UCSD-AML1 (cell line): ENCODE measurements around the gene SPG7.

Source experiments
- DNase-seq: peaks from one replicate; lab custom pipeline; 2025; ENCODE audit not compliant: unreplicated experiment; lab: John Stamatoyannopoulos, UW

Gene SPG7

DNA sequence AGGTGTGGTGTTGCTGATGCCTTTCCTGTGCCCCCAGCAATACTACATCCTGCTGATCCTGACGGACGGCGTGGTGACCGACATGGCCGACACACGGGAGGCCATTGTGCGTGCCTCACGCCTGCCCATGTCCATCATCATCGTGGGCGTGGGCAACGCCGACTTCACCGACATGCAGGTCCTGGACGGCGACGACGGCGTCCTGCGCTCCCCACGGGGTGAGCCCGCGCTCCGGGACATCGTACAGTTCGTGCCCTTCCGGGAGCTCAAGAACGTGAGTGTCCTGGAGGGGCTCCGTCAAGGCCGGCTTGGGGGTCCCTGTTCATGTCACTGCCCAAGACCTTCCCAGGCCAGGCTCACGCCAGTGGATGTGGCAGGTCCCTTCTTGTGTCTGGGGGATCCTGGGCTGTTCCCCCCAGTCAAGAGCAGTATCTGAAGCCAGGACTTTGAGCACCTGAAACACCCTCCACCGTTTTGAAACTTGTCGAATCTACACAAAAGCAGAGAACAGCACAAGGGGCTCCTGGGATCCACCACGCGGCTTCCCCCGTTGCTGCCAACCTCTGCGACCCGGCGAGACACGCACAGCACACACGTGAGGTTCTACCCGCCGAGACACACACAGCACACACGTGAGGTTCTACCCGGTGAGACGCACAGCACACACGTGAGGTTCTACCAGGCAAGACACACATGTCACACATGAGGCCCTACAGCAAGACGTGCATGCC lies 87.3 kb downstream of the SPG7 start:
- DNase-seq, result no peak

GRCh38 chr16:89596061-89596689 lies 88.0 kb downstream of the SPG7 start:
- DNase-seq, result no peak

DNA sequence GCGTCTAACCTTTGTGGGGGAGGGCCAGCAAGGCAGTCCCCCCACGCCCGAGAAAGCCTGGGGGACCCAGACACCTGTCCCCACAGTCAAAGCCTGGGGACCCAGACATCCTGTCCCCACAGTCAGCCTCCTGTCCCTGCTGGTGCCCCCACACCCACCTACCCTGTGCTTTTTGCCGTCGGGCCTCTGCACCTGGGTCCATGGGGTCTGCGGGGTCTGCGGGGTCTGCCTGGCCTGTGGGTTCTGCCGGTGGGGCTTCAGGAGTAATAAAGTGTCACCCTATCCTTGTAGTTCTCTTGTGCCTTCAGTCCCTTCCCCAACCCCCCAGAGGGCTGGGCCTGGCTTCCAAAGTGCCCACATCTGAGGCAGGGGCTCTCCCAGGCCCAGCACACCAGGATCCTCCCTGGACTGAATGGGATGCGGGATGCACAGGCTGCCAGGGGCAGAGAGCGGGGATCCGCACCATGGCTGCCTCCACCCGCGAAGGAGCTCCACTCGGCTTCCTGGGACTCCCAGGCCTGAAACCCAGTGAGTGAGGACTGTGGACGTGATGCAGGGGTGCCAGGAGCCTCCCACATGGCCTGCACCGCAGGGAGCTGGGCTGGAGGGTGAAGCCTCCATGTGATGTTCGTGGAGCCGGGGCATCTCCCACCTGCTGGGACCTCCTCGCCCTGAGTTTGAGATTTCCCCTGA lies 88.9 kb downstream of the SPG7 start:
- no peak for DNase-seq

- no peak for DNase-seq
Observed at GRCh38 chr16:89598199-89598598, 90.0 kb downstream of the SPG7 start.

- DNase-seq, result peak; percentile 61
Observed at GRCh38 chr16:89599451-89599858, 91.3 kb downstream of the SPG7 start.

DNA sequence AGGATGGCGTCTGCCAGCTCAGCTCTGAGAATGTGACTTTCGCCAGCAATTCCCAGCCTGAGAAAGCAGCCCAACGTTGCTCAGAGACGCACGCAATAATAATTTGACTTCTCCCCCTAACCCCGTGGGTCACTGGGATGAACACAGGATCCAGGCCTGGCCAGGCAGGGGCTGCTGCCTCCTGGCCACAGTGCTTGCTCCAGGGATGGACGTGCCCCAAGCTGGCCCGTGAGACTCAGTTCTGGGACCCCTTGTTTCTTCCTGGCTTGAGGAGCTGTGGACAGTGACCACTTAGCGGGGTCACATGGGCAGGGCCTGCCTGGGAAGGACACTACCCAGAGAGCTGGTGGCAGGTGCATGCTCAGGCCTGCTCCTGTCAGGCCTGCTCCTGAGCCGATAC lies 91.7 kb downstream of the SPG7 start:
- no peak for DNase-seq

DNA sequence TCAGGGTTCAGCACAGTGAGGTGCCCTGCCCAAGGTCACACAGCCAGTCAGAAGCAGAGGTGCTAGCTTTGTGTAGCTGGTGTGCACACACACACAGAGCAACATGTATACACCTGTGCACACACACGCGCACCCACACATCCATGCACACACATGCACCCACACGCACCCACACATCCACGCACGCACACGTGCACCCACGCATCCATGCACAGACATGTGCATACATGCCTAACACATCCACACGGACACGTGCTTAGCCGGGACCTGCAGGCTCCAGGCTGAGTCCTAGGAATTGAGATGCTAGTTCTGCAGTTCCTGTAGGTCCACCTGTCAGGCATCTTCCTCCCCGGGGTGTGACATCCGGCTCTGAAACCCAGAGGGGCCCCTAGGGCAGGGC lies 92.2 kb downstream of the SPG7 start:
- no peak for DNase-seq

DNA sequence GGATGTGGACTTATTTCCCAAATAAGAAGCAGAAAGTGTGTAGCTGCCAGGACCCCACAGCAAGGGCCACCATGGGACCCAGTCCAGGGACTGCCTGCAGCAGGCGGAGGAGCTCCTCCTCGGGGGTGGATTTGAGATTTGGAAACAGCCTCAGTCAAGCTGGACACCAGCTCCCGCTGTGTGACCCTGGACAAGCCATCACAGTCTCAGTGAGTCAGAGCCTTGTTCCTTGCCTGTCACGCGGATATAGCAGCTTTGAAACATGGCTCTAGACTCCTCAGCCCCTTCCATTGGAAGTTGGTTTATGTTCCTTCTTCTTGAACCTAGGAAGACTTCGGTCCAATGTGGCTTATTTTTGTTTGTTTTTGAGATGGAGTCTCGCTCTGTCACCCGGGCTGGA lies 92.8 kb downstream of the SPG7 start:
- DNase-seq, result no peak

DNA sequence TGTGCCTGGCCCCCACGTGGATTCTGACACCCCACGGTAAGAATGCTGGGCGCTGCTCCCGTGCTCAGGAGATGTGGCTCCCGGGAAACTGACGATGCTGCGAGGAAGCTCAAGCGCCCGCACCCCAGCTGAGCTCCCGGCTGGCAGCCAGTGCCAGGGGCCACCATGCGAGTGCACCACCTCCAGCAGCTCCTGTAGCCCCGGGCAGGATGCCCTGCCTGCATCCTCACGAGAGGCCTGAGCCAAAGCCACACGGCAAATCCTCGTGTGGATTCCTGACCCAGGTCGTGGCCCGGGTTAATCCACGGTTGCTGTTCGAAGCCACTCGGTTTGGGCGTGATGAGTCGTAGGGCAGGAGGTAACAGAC lies 93.7 kb downstream of the SPG7 start:
- no peak for DNase-seq

GRCh38 chr16:89602273-89602951 lies 94.2 kb downstream of the SPG7 start:
- DNase-seq, result peak; percentile 68

GRCh38 chr16:89602952-89603590 lies 94.9 kb downstream of the SPG7 start:
- DNase-seq, result no peak

DNA sequence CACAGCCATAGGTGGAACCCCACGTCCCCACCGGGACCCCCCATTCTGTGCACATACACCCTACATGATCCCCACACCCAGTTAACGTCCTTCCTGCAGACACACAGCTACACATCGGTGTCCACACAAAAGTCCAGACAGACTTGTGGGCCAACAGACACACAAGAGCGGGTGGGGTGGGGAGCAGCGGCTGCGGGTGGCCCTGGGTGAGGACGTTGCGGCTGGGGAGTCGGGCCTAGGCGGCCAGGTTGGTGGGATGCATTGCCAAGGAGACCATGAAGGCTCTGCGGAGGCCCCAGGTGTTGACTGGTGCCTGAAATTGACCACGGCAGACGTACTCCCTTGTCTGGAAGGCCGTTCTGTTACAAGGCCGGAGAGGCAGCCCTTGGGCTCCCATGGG lies 96.6 kb downstream of the SPG7 start:
- DNase-seq, result no peak

DNA sequence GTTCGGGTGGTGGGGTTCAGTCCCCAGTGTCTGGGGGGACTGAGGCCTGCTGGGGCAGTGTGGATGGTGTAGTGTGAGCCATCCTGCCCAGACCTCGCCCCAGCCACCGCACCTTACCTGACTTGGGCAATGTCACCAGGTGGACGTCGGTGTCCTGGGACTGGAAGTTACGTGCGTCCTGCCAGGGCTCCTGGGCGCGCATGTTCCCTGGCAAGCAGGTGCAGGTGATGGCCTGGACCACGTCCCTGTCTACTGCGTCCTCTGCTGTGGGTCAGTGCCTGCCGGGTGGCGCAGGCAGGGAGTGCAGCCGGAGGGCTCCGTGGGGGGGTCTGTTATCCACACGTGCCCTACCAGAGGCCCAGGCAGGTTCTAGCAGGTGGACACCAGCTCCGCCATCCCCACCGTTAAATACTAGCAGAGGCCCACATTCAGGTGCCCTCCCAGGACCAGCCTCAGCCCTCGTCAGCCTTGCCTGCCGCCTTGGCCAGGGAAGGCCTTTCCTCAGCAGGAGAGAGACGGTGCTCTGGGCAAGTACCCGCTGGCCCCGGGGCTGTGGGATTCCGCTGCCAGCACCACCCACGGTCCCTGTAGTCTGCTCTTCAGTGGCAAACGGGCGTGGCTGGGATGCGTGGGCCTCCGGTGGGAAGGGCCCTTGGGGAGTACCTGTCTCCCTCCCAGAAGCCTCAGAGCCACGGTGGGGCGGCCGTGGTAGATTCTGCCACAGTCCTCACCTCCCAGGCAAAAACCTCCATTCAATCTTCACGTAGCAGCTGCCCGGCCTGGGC lies 97.2 kb downstream of the SPG7 start:
- DNase-seq, result no peak

DNA sequence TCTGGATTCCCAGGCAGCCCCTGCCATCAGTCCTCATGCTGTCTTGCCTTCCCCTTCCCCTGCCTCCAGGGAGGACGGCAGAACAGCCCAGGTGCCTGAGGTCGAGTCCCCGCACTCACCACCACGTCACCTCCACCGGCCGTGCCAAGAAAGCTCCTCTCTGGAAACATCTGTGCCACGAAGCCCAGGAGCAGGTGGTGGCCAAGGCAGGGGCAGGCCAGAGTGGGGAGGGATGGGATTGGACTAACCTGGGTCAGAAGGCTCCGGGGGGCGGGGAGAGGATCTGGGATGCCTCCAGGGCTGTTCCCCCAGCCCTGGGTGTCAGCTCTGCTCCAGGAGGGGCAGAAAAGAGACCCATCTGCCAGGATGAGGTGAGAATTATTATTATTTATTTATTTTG lies 97.8 kb downstream of the SPG7 start:
- DNase-seq, result no peak
